ENCODE data around the gene NAALADL1.
A peak's percentile ranks its signal among the peaks of the same experiment; 100 is the strongest.

NAALADL1 gene

GRCh38 chr11:65095974-65096806, 37.8 kb upstream of the NAALADL1 start, which contains the start of gene VPS51 (continued):
- TF ChIP-seq, protein P1, sequence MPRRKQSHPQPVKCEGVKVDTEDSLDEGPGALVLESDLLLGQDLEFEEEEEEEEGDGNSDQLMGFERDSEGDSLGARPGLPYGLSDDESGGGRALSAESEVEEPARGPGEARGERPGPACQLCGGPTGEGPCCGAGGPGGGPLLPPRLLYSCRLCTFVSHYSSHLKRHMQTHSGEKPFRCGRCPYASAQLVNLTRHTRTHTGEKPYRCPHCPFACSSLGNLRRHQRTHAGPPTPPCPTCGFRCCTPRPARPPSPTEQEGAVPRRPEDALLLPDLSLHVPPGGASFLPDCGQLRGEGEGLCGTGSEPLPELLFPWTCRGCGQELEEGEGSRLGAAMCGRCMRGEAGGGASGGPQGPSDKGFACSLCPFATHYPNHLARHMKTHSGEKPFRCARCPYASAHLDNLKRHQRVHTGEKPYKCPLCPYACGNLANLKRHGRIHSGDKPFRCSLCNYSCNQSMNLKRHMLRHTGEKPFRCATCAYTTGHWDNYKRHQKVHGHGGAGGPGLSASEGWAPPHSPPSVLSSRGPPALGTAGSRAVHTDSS (tag by site-specific recombination; IDR thresholded peaks at IDR 0.05) = peak; percentile 56
- TF ChIP-seq GLI2 (tag by site-specific recombination; IDR thresholded peaks at IDR 0.05; ENCODE audit: borderline replicate concordance, low read depth) (no peak), FEZF1 (tag by site-specific recombination; IDR thresholded peaks at IDR 0.05) (peak; percentile 50; the same call in 1 of the 2 replicates), ATF2 (tag by site-specific recombination; IDR thresholded peaks at IDR 0.05; ENCODE audit: low read depth) (0 out of 2 replicates have a peak, but pooled peaks have one; percentile 25), ZNF664 (tag by site-specific recombination; IDR thresholded peaks at IDR 0.05) (peak; percentile 53; the same call in 1 of the 2 replicates), ZNF24 (tag by site-specific recombination; IDR thresholded peaks at IDR 0.05) (peak; percentile 90), ZFP69B (tag by site-specific recombination; IDR thresholded peaks at IDR 0.05) (peak; percentile 89), ZNF138 (tag by site-specific recombination; IDR thresholded peaks at IDR 0.05; ENCODE audit: borderline replicate concordance) (no peak), KLF1 (tag by site-specific recombination; IDR thresholded peaks at IDR 0.05) (peak; percentile 82), ZNF473 (tag by site-specific recombination; IDR thresholded peaks at IDR 0.05) (no peak), ZBTB21 (tag by site-specific recombination; IDR thresholded peaks at IDR 0.05) (peak; percentile 54), ZNF391 (tag by site-specific recombination; IDR thresholded peaks at IDR 0.05; ENCODE audit: borderline replicate concordance, low read depth) (peak; percentile 98), ZNF184 (tag by site-specific recombination; IDR thresholded peaks at IDR 0.05) (peak; percentile 72; the same call in 1 of the 2 replicates), ZNF488 (tag by site-specific recombination; IDR thresholded peaks at IDR 0.05) (0 out of 2 replicates have a peak, but pooled peaks have one; percentile 35), ZNF555 (tag by site-specific recombination; conservative IDR thresholded peaks at IDR 0.05) (no peak), SALL2 (tag by site-specific recombination; IDR thresholded peaks at IDR 0.05; ENCODE audit: borderline replicate concordance) (peak; percentile 80; the same call in 1 of the 2 replicates), ZNF707 (tag by site-specific recombination; IDR thresholded peaks at IDR 0.05) (no peak), ZBTB10 (tag by site-specific recombination; IDR thresholded peaks at IDR 0.05) (peak; percentile 72; the same call in 1 of the 2 replicates), ZBTB11 (tag by site-specific recombination; conservative IDR thresholded peaks at IDR 0.05; ENCODE audit: low read depth) (peak; percentile 100), YY2 (tag by site-specific recombination; IDR thresholded peaks at IDR 0.05) (peak; percentile 93), ZBTB8A (tag by site-specific recombination; IDR thresholded peaks at IDR 0.05) (peak; percentile 71), PRDM6 (tag by site-specific recombination; IDR thresholded peaks at IDR 0.05) (0 out of 2 replicates have a peak, but pooled peaks have one; percentile 33), ZFP41 (tag by site-specific recombination; IDR thresholded peaks at IDR 0.05; ENCODE audit: borderline replicate concordance) (no peak), ZNF121 (tag by site-specific recombination; IDR thresholded peaks at IDR 0.05) (no peak), ZNF670 (tag by site-specific recombination; IDR thresholded peaks at IDR 0.05; ENCODE audit: low read depth) (no peak)
- TF ChIP-seq, protein P2, sequence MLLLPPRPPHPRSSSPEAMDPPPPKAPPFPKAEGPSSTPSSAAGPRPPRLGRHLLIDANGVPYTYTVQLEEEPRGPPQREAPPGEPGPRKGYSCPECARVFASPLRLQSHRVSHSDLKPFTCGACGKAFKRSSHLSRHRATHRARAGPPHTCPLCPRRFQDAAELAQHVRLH (tag by site-specific recombination; IDR thresholded peaks at IDR 0.05) = peak; percentile 91

All from HEK293 (cell line).